HCT116 (cell line): ENCODE data around the gene TBC1D16. TPM values are rescaled to one million over a fixed set of nuclear protein-coding genes. Genes with fewer than 3 reads are reported as not detected.
"Not testable (repeated sequence)": the region's sequence is repeated elsewhere in the genome, so short reads cannot be mapped to it uniquely, and the experiment has no call there.

Experiments
- ATAC-seq: fragments of 200-7000 bp; cut with Tn5 transposase; 2 replicates; pipeline ENCODE4 v1.9.1; 2020; ENCODE audit warnings: mild to moderate bottlenecking, moderate library complexity
- BruUV-seq: library from RNA; stranded (reverse); fragments of 400-500 nt; replicated peaks from 2 replicates; lab custom pipeline; 2021; lab: Mats Ljungman, UMichigan
- CTCF ChIA-PET: fragments of 300-600 bp; sonication (Branson Sonifier 250); formaldehyde crosslinking; loops from one replicate; lab custom pipeline; 2021; ENCODE audit warnings: antibody characterized with exemption; lab: Charles Lee
- POLR2A ChIA-PET: fragments of 300-600, 350-600 bp; sonication (Branson Sonifier 250); formaldehyde crosslinking; loops from one replicate; lab custom pipeline; 2021; ENCODE audit warnings: antibody characterized with exemption; lab: Charles Lee
- RAD21 ChIA-PET, 2 experiments: fragments of 300-600 bp; sonication (Branson Sonifier 250); formaldehyde crosslinking; loops; one replicate each; lab custom pipeline; 2023; ENCODE audit warnings: low total read pairs in 2 of 2; ENCODE audit not compliant: uncharacterized antibody in 2 of 2, unreplicated experiment in 2 of 2, low non-redundant PET in 1 of 2; lab: Charles Lee
- DNase-seq: peaks from one replicate; pipeline ENCODE4 v3.0.0-alpha.2; 2010; ENCODE audit warnings: low read depth, low spot score
- H2AFZ ChIP-seq: fragments of 200-600 bp; shearing (Covaris generic), sonication (generic); 2 replicates; pipeline ENCODE4 v1.6.1; 2017; ENCODE audit warnings: low read depth, mixed run types, mixed read lengths, antibody characterized with exemption, low read length; ENCODE audit not compliant: poor library complexity, severe bottlenecking
- H3K27ac ChIP-seq: 2 replicates; pipeline ENCODE4 v1.5.1; 2012; ENCODE audit warnings: low read depth, low read length
- H3K27me3 ChIP-seq: fragments of 200-600 bp; sonication (generic); 2 replicates; pipeline ENCODE4 v1.6.1; 2016; ENCODE audit warnings: mixed run types, low read length, mixed read lengths; ENCODE audit not compliant: insufficient read depth
- H3K36me3 ChIP-seq, 2 experiments: fragments of 200-500 bp in 1 of 2; fragments of 200-600 bp in 1 of 2; sonication (Bioruptor generic) in 1 of 2; sonication (generic) in 1 of 2; 2 replicates each; pipeline versions ENCODE4 v1.5.1 to v1.6.1; 2014 to 2016; ENCODE audit warnings: low read length in 2 of 2, inconsistent platforms in 1 of 2, mixed read lengths in 1 of 2, mixed run types in 1 of 2; ENCODE audit not compliant: insufficient read depth in 2 of 2, control insufficient read depth in 1 of 2
- H3K4me1 ChIP-seq, 2 experiments: fragments of 200-600 bp in 1 of 2; sonication (generic) in 1 of 2; 2 replicates each; pipeline versions ENCODE4 v1.5.1 to v1.6.1; 2012 to 2017; ENCODE audit warnings: low read length in 2 of 2, inconsistent platforms in 1 of 2, mild to moderate bottlenecking in 1 of 2, mixed read lengths in 1 of 2, mixed run types in 1 of 2, moderate library complexity in 1 of 2; ENCODE audit not compliant: insufficient read depth in 2 of 2, control insufficient read depth in 1 of 2
- H3K4me2 ChIP-seq: fragments of 200-600 bp; sonication (generic); 2 replicates; pipeline ENCODE4 v1.6.1; 2017; ENCODE audit warnings: mixed run types, low read length, mixed read lengths
- H3K4me3 ChIP-seq, 2 experiments: fragments of 200-600 bp in 1 of 2; sonication (generic) in 1 of 2; replicated peaks in 1 of 2; 2 replicates each; pipeline ENCODE4 v1.5.1; 2011 to 2016; ENCODE audit warnings: low read length in 2 of 2, control low read depth in 1 of 2, low read depth in 1 of 2, mild to moderate bottlenecking in 1 of 2, mixed read lengths in 1 of 2, mixed run types in 1 of 2
- H3K79me2 ChIP-seq: fragments of 200-600 bp; sonication (generic); 2 replicates; pipeline ENCODE4 v1.6.1; 2017; ENCODE audit warnings: mild to moderate bottlenecking, mixed run types, low read length, moderate library complexity, mixed read lengths; ENCODE audit not compliant: insufficient read depth
- H3K9ac ChIP-seq: fragments of 200-600 bp; sonication (generic); 2 replicates; pipeline ENCODE4 v1.6.1; 2016; ENCODE audit warnings: low read length, mixed read lengths
- H3K9me2 ChIP-seq: fragments of 200-600 bp; sonication (generic), shearing (Covaris generic); 2 replicates; pipeline ENCODE4 v1.6.1; 2017; ENCODE audit warnings: mixed run types, mild to moderate bottlenecking, moderate library complexity; ENCODE audit not compliant: insufficient read depth
- H3K9me3 ChIP-seq, 2 experiments: fragments of 200-500 bp in 1 of 2; fragments of 200-600 bp in 1 of 2; sonication (Bioruptor generic) in 1 of 2; sonication (generic) in 1 of 2; 2 replicates each; pipeline ENCODE4 v1.6.1; 2014 to 2017; ENCODE audit warnings: low read length in 2 of 2, mixed read lengths in 2 of 2, inconsistent platforms in 1 of 2, low read depth in 1 of 2, mild to moderate bottlenecking in 1 of 2, mixed run types in 1 of 2, moderate library complexity in 1 of 2; ENCODE audit not compliant: control insufficient read depth in 1 of 2, insufficient read depth in 1 of 2
- H4K20me1 ChIP-seq: fragments of 200-600 bp; sonication (generic), shearing (Covaris generic); 2 replicates; pipeline ENCODE4 v1.6.1; 2017; ENCODE audit warnings: mixed run types, mild to moderate bottlenecking, moderate library complexity; ENCODE audit not compliant: insufficient read depth
- CEBPB ChIP-seq: IDR thresholded peaks from 2 replicates; pipeline ENCODE4 v1.6.1; 2012; ENCODE audit warnings: low read depth
- ELF1 ChIP-seq: IDR thresholded peaks from 2 replicates; pipeline ENCODE4 v1.6.1; 2012; ENCODE audit warnings: low read depth, borderline replicate concordance
- EZH2 ChIP-seq: fragments of 200-600 bp; sonication (generic); IDR thresholded peaks from 2 replicates; pipeline ENCODE4 v1.6.1; 2017; ENCODE audit warnings: antibody characterized with exemption, mixed run types
- FOSL1 ChIP-seq: IDR thresholded peaks from 2 replicates; pipeline ENCODE4 v1.6.1; 2012; ENCODE audit warnings: low read depth
- JUND ChIP-seq: IDR thresholded peaks from 2 replicates; pipeline ENCODE4 v1.6.1; 2012
- MAX ChIP-seq: IDR thresholded peaks from 2 replicates; pipeline ENCODE4 v1.6.1; 2012
- POLR2A ChIP-seq: IDR thresholded peaks from 2 replicates; pipeline ENCODE4 v1.7.0; 2011; ENCODE audit warnings: borderline replicate concordance; ENCODE audit not compliant: insufficient read depth, insufficient read length; ENCODE audit errors: extremely low read depth
- RAD21 ChIP-seq: IDR thresholded peaks from 2 replicates; pipeline ENCODE4 v1.6.1; 2012; ENCODE audit warnings: low read depth, mild to moderate bottlenecking
- SIN3A ChIP-seq: IDR thresholded peaks from 2 replicates; pipeline ENCODE4 v1.6.1; 2012; ENCODE audit warnings: low read depth
- SP1 ChIP-seq: IDR thresholded peaks from 2 replicates; pipeline ENCODE4 v1.6.1; 2012; ENCODE audit warnings: low read depth
- SRF ChIP-seq: IDR thresholded peaks from 2 replicates; pipeline ENCODE4 v1.6.1; 2012; ENCODE audit warnings: low read depth
- TCF7L2 ChIP-seq: IDR thresholded peaks from 2 replicates; pipeline ENCODE4 v1.7.0; 2011; ENCODE audit warnings: borderline replicate concordance, inconsistent platforms; ENCODE audit not compliant: insufficient read depth, insufficient read length; ENCODE audit errors: extremely low read depth
- YY1 ChIP-seq: IDR thresholded peaks from 2 replicates; pipeline ENCODE4 v1.6.1; 2011; ENCODE audit warnings: low read length, low read depth, moderate library complexity, mild to moderate bottlenecking; ENCODE audit not compliant: insufficient replicate concordance; ENCODE audit errors: extremely low read depth
- ZBTB33 ChIP-seq: IDR thresholded peaks from 2 replicates; pipeline ENCODE4 v1.6.1; 2011; ENCODE audit warnings: mild to moderate bottlenecking, low read length, moderate library complexity; ENCODE audit not compliant: insufficient replicate concordance; ENCODE audit errors: extremely low read depth
- ZFX ChIP-seq: fragments of 450-650 bp; IDR thresholded peaks from 2 replicates; pipeline ENCODE4 v1.6.1; 2017
- ZNF274 ChIP-seq: fragments of 200-500 bp; sonication (Bioruptor generic); IDR thresholded peaks from 2 replicates; pipeline ENCODE4 v1.6.1; 2014; ENCODE audit warnings: mild to moderate bottlenecking, low read depth, low read length, inconsistent platforms
- intact Hi-C: fragments of 100-400 bp; cut with micrococcal nuclease; formaldehyde crosslinking; loops from 2 replicates; pipeline ENCODE4 v1.10.0; 2022
- total RNA-seq: library from RNA; stranded (reverse); gene quantifications from one replicate; pipeline ENCODE4 v1.2.1, GENCODE V29; 2021; ENCODE audit not compliant: unreplicated experiment

TBC1D16 gene
- total RNA-seq, 1 experiment from 2014 or later: 31.1 TPM

DNA sequence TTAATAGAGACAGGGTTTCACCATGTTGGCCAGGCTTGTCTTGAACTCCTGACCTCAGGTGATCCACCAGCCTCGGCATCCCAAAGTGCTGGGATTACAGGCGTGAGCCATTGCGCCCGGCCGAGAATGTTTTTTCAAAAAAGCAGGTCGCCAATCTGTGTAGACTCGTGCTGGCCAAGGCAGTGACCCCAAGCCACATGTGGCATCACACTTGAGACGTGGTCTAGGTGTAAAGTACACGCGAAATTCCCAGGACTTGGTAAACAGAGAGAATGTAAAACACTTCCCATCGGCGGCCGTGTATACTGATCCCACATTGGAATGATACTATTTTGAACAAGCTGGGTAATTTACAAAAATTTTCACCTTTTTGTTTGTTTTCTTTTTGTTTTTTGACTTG is 41.1 kb downstream of the TBC1D16 start:
- H2AFZ ChIP-seq: no peak overlapping the region
- no peak overlapping the region for H3K4me2 ChIP-seq
- no TSS peak for BruUV-seq
- H3K27ac ChIP-seq: no peak overlapping the region
- ChIA-PET POLR2A (interaction anchor here (1.2 kb wide), 1 partner anchor 154 kb away, joined by 3 read pairs; no protein-coding TSS in a partner anchor), RAD21 (no interaction called here)
- intact Hi-C loops: no loop called here
- TF ChIP-seq ELF1 (no peak), SIN3A (no peak), JUND (no peak), RAD21 (no peak), MAX (no peak), POLR2A (no peak), SRF (no peak), YY1 (no peak), ZNF274 (no peak), TCF7L2 (no peak), ZFX (no peak), CEBPB (no peak), ZBTB33 (no peak), FOSL1 (no peak), EZH2 (no peak), SP1 (no peak)
- TF ChIP-seq, all 23 proteins: peak for 0
- peaks cover 21 to 24% of the 10 kb centered on the region in 2 experiments for H3K4me1 ChIP-seq
- no peaks in the 10 kb centered on the region for H4K20me1 ChIP-seq
- no peak overlapping the region for H3K9ac ChIP-seq
- no peaks in the 10 kb centered on the region for H3K27me3 ChIP-seq
- no peak for DNase-seq
- no peak overlapping the region for H3K4me3 ChIP-seq
- no peak for ATAC-seq
- CTCF ChIA-PET: interaction anchor here (1.3 to 4.6 kb wide), 5 partner anchors 12 to 248 kb away, joined by 3 to 37 read pairs (median 8); no protein-coding TSS in a partner anchor
- no peaks in the 10 kb centered on the region for H3K36me3 ChIP-seq
- H3K9me3 ChIP-seq: no peaks in the 10 kb centered on the region
- no peaks in the 10 kb centered on the region for H3K9me2 ChIP-seq
- H3K79me2 ChIP-seq: no peaks in the 10 kb centered on the region

DNA sequence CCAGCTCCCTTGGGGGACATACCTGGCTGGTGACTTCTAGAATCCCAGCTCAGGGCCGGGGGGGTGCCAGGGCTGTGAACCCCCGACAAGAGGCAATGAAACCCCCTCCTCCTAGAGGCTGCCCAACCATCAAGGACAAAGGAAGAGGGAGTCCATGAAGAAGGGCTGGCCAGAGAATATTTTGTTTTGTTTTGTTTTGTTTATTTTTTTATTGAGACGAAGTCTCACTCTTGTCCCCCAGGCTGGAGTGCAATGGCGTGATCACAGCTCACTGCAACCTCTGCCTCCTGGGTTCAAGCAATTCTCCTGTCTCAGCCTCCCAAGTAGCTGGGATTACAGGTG is 41.5 kb downstream of the TBC1D16 start:
- H3K9me3 ChIP-seq, intact Hi-C loops, H3K9ac ChIP-seq, H3K4me2 ChIP-seq, H3K36me3 ChIP-seq, ATAC-seq, BruUV-seq, H3K27me3 ChIP-seq, H2AFZ ChIP-seq, H3K27ac ChIP-seq, H4K20me1 ChIP-seq, RAD21 ChIA-PET, H3K4me3 ChIP-seq, H3K9me2 ChIP-seq, DNase-seq, H3K79me2 ChIP-seq: not testable (repeated sequence)
- ChIA-PET POLR2A (interaction anchor here (1.2 kb wide), 1 partner anchor 154 kb away, joined by 3 read pairs; no protein-coding TSS in a partner anchor), CTCF (interaction anchor here (0.9 to 4.6 kb wide), 6 partner anchors 12 to 249 kb away, joined by 3 to 37 read pairs (median 6); no protein-coding TSS in a partner anchor)
- H3K4me1 ChIP-seq: peaks cover 25 to 28% of the 10 kb centered on the region in 2 experiments
